Spleen (tissue), 13 donors: ENCODE data around the gene COPRS. TPM values are rescaled to one million over a fixed set of nuclear protein-coding genes. Genes with fewer than 3 reads are reported as not detected.

ENCODE experiments used
- DNase-seq: peaks from one replicate; pipeline ENCODE4 v3.0.0-alpha.2; 2020
- H3K27ac ChIP-seq, 8 donors: fragments of 200-600 bp; sonication (generic) in 7 of 8; 1 replicate in 4 of 8; 2 replicates in 4 of 8; pipeline versions ENCODE4 v1.5.0 to v1.8.0; 2016 to 2021; ENCODE audit warnings: inconsistent platforms in 4 of 8, mild to moderate bottlenecking in 4 of 8, moderate library complexity in 1 of 8
- H3K27me3 ChIP-seq, 7 donors: fragments of 200-600 bp; sonication (generic) in 6 of 7; replicated peaks in 1 of 7; 1 replicate in 4 of 7; 2 replicates in 3 of 7; pipeline versions ENCODE4 v1.5.0 to v1.8.0; 2016 to 2021; ENCODE audit warnings: inconsistent platforms in 3 of 7, mild to moderate bottlenecking in 1 of 7
- H3K36me3 ChIP-seq, 6 donors: fragments of 200-600 bp; sonication (generic) in 5 of 6; 1 replicate in 4 of 6; 2 replicates in 2 of 6; pipeline versions ENCODE4 v1.5.0 to v1.8.0; 2016 to 2021; ENCODE audit warnings: inconsistent platforms in 2 of 6
- H3K4me1 ChIP-seq, 6 donors: fragments of 200-600 bp; sonication (generic) in 5 of 6; 1 replicate in 3 of 6; 2 replicates in 3 of 6; pipeline versions ENCODE4 v1.5.0 to v1.8.0; 2016 to 2021; ENCODE audit warnings: inconsistent platforms in 3 of 6
- H3K4me3 ChIP-seq, 8 donors: fragments of 200-600 bp; sonication (generic) in 7 of 8; 1 replicate in 4 of 8; 2 replicates in 4 of 8; pipeline versions ENCODE4 v1.5.0 to v1.8.0; 2016 to 2021; ENCODE audit warnings: inconsistent platforms in 4 of 8, mild to moderate bottlenecking in 4 of 8, moderate library complexity in 2 of 8
- H3K9me3 ChIP-seq, 8 donors: fragments of 200-600 bp; sonication (generic) in 7 of 8; 1 replicate in 4 of 8; 2 replicates in 4 of 8; pipeline versions ENCODE4 v1.5.0 to v1.8.0; 2016 to 2021; ENCODE audit warnings: inconsistent platforms in 4 of 8
- POLR2A ChIP-seq, 3 donors: fragments of 450-650 bp; IDR thresholded peaks; one replicate each; pipeline ENCODE4 v1.5.1; 2017; ENCODE audit warnings: antibody characterized with exemption in 3 of 3, mild to moderate bottlenecking in 1 of 3
- POLR2AphosphoS5 ChIP-seq, 3 donors: sonication (generic); formaldehyde crosslinking; IDR thresholded peaks; one replicate each; pipeline ENCODE4 v1.5.1; 2017; ENCODE audit warnings: antibody characterized with exemption in 3 of 3
- WGBS, 5 donors: extraction: QIAGEN DNeasy Blood & Tissue Kit in 3 of 5; methylation state at CpG; one replicate each; pipeline versions ENCODE4 v1.1.5 to v1.1.7; 2013 to 2018; 5-methylcytosine and 5-hydroxymethylcytosine counted together
- intact Hi-C: fragments of 100-400 bp; cut with DNase I; formaldehyde crosslinking; loops from one replicate; pipeline ENCODE4 v1.15.0; 2023; ENCODE audit warnings: low total_unique reads
- long read RNA-seq, 2 donors: transcript quantifications; one replicate each; lab custom pipeline, GENCODE V29; 2026
- polyA plus RNA-seq, 3 donors: library from polyadenylated mRNA; stranded (reverse); fragments of 200-250 nt; gene quantifications; one replicate each; pipeline ENCODE4 v1.2.1, GENCODE V29; 2013
- total RNA-seq, 7 donors: library from RNA; depleted of rRNA in 3 of 7; stranded (reverse); fragments of >200 nt in 3 of 7; fragmentation: NEBNext Ultra II Directional in 4 of 7; extraction: Animal tissue kit (Norgen Biotek cat#: 25700) in 4 of 7; gene quantifications; one replicate each; pipeline versions ENCODE4 v1.1.0 to v1.2.1, GENCODE V29; 2016 to 2021
- TF ChIP-seq, protein P1 (sequence below), 11 experiments: fragments of 200-600 bp in 7 of 11; fragments of 450-650 bp in 4 of 11; sonication (generic) in 4 of 11; IDR thresholded peaks in 8 of 11; conservative IDR thresholded peaks in 3 of 11; 1 replicate in 7 of 11; 2 replicates in 4 of 11; pipeline versions ENCODE4 v1.4.0 to v1.8.0; 2016 to 2021; ENCODE audit warnings: antibody characterized with exemption in 11 of 11, inconsistent platforms in 4 of 11, mild to moderate bottlenecking in 1 of 11
- donor health status: healthy with polysubstance abuse.
- donor health status: DM: no; HTN: no; CAD: no; lungs with moderate emphysema.
- donor health status: DM: no; HTN: no; CAD: no.
- donor health status: Bipolar disorder and iron deficiency.
- donor health status: healthy.
- donor health status: DM: no; HTN: no; CAD: no.
- donor health status: DM: yes; HTN: yes; CAD: no.

The COPRS gene, protein sequence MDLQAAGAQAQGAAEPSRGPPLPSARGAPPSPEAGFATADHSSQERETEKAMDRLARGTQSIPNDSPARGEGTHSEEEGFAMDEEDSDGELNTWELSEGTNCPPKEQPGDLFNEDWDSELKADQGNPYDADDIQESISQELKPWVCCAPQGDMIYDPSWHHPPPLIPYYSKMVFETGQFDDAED
- total RNA-seq (10 to 100 TPM; 16.4 to 43.3 (median 21.0) TPM), polyA plus RNA-seq (10 to 100 TPM; 33.0 to 51.3 (median 48.4) TPM)
- long read RNA-seq, donor 1, transcript COPRS-201 (4 exons, 968 nt) = major isoform, 23 of 28 reads
- long read RNA-seq, donor 1, partial matches to known transcripts = 5 of 28 reads
- long read RNA-seq, donor 1, other reads (novel, unspliced or antisense) = 0 of 28 reads
- long read RNA-seq, donor 2, transcript COPRS-201 (4 exons, 968 nt) = major isoform, 10 of 10 reads
- long read RNA-seq, donor 2, partial matches to known transcripts = 0 of 10 reads
- long read RNA-seq, donor 2, other reads (novel, unspliced or antisense) = 0 of 10 reads

- 0 to 2% (median 1%) methylated on average over 31 to 100 of the region's 100 CpGs for WGBS, 5 donors
- Histone ChIP-seq H3K27ac (peak within 1 kb of the TSS; percentile 22 to 88 (median 70)), H3K36me3 (peaks cover 0 to 42% (median 21%) of the 10 kb centered on the region in 6 donors), H3K4me3 (peak within 1 kb of the TSS; percentile 72 to 91 (median 80)), H3K27me3 (no peaks in the 10 kb centered on the region), H3K9me3 (no peaks in the 10 kb centered on the region), H3K4me1 (peaks cover 8 to 29% (median 19%) of the 10 kb centered on the region in 6 donors)
- intact Hi-C loops = no loop called here
- DNase-seq = peak; percentile 96
- TF ChIP-seq, protein P1, sequence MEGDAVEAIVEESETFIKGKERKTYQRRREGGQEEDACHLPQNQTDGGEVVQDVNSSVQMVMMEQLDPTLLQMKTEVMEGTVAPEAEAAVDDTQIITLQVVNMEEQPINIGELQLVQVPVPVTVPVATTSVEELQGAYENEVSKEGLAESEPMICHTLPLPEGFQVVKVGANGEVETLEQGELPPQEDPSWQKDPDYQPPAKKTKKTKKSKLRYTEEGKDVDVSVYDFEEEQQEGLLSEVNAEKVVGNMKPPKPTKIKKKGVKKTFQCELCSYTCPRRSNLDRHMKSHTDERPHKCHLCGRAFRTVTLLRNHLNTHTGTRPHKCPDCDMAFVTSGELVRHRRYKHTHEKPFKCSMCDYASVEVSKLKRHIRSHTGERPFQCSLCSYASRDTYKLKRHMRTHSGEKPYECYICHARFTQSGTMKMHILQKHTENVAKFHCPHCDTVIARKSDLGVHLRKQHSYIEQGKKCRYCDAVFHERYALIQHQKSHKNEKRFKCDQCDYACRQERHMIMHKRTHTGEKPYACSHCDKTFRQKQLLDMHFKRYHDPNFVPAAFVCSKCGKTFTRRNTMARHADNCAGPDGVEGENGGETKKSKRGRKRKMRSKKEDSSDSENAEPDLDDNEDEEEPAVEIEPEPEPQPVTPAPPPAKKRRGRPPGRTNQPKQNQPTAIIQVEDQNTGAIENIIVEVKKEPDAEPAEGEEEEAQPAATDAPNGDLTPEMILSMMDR (IDR thresholded peaks at IDR 0.05 in 8 of 11, conservative IDR thresholded peaks at IDR 0.05 in 3 of 11) = peak in 1 of 11 experiments; percentile 13
- TF ChIP-seq POLR2A (IDR thresholded peaks at IDR 0.05) (no peak), POLR2AphosphoS5 (IDR thresholded peaks at IDR 0.05) (peak; percentile 57 to 81 (median 74))
Observed at GRCh38 chr17:31858642-31859486, at the start of gene COPRS. Gene COPRS (minus strand): TSS chr17:31859244. CDS start chr17:31859199, 45 bp downstream.

- Histone ChIP-seq H3K27me3 (peaks cover 0 to 34% (median 0%) of the 10 kb centered on the region in 7 donors), H3K9me3 (no peaks in the 10 kb centered on the region), H3K4me1 (peaks cover 0 to 6% (median 0%) of the 10 kb centered on the region in 6 donors), H3K27ac (no peak overlapping the region), H3K4me3 (no peak overlapping the region), H3K36me3 (no peaks in the 10 kb centered on the region)
- intact Hi-C loops = no loop called here
- no peak for DNase-seq
- TF ChIP-seq, protein P1 (IDR thresholded peaks at IDR 0.05 in 8 of 11, conservative IDR thresholded peaks at IDR 0.05 in 3 of 11) = no peak
- TF ChIP-seq POLR2AphosphoS5 (IDR thresholded peaks at IDR 0.05) = no peak
- no peak for TF ChIP-seq POLR2A (IDR thresholded peaks at IDR 0.05)
Observed at GRCh38 chr17:31908386-31908785, 49.3 kb upstream of the COPRS start.

DNA sequence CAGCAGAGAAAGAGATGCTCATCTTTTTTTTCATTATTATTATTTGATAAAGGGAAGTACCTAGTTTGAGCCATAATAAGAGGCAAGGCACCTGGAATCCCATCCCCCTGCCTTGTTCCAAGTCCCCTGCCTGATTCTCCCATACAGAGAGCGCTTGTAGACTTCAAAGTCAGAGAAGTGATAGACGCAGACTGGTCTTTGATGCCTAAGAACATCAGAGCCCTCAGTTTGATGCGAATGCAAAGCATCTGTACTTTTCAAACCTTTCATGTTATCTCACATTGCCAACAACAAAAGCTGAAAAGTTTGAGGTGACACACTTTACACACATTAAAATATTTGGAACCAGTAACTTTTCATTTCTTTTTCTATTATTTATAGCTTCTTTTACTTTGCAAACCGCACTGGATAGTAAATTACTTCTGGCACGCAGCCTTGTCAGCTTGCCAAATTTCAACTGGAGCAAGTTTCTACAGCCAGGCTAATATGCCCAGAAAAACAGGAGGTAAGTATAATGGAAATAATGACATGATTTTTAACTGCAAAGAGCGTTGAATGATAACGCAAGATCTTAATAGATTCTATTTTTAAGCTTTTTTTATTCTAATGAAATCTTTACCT is 48.4 kb upstream of the COPRS start:
- Histone ChIP-seq H3K4me3 (no peak overlapping the region), H3K27ac (no peak overlapping the region), H3K27me3 (peaks cover 0 to 28% (median 0%) of the 10 kb centered on the region in 7 donors), H3K4me1 (peaks cover 0 to 8% (median 0%) of the 10 kb centered on the region in 6 donors), H3K9me3 (no peaks in the 10 kb centered on the region), H3K36me3 (no peaks in the 10 kb centered on the region)
- no peak for TF ChIP-seq POLR2A (IDR thresholded peaks at IDR 0.05)
- TF ChIP-seq POLR2AphosphoS5 (IDR thresholded peaks at IDR 0.05) = no peak
- TF ChIP-seq, protein P1 (IDR thresholded peaks at IDR 0.05 in 8 of 11, conservative IDR thresholded peaks at IDR 0.05 in 3 of 11) = no peak
- intact Hi-C loops = no loop called here
- no peak for DNase-seq
- 11 to 22% (median 13%) methylated on average over 7 of the region's 7 CpGs for WGBS, 5 donors
